Stimulated activated CD4-positive, alpha-beta T cell treated with anti-CD3 and anti-CD28 coated beads, Interleukin-4, amount 100 ng/mL, for 24 hours (primary cell): ENCODE measurements around the gene RHBDL2.
"Not testable (repeated sequence)": the region's sequence is repeated elsewhere in the genome, so short reads cannot be mapped to it uniquely, and the experiment has no call there.

Experiments
- DNase-seq: peaks from one replicate; pipeline ENCODE4 v3.0.0-alpha.2; 2020

RHBDL2 gene

DNA sequence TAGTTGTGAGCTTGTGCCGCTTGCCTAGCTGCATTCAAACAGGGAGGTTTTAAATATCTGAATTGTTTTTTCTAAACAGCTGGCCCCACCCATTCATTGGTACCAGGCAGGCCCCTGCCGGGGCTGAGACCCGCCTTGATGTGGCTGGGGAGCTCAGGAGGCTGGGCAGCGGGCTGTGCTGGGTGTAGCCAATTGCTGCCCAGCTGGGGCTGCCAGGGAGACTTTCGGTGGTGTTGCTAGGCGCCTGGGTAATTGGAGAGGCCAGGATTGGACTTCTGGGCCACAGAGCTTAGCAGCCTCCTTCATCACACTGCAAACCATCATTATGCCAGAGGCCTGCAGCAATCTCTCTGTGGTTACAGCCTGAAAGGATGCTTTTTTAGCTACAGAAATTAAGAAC, 12.2 kb downstream of the RHBDL2 start:
- DNase-seq, result no peak

DNA sequence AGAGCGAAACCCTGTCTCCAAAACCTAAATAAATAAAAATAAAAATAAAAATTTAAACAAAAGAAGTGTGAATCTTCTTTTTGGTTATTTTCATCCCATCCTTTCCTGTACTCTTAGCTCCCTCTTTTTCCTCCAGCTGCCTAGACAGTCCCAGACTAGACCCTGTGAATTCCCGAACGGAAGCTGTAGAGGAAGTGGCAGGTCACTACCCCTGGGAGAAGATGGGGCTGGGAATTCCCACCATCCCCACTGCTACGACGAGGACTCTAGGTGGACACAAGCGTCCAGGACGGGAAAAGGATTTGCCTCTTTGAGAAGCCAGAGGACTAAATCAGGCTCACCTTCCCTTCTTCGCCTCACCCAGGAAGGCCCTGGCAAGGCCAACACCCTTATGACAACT, 12.6 kb downstream of the RHBDL2 start:
- DNase-seq, result no peak

DNA sequence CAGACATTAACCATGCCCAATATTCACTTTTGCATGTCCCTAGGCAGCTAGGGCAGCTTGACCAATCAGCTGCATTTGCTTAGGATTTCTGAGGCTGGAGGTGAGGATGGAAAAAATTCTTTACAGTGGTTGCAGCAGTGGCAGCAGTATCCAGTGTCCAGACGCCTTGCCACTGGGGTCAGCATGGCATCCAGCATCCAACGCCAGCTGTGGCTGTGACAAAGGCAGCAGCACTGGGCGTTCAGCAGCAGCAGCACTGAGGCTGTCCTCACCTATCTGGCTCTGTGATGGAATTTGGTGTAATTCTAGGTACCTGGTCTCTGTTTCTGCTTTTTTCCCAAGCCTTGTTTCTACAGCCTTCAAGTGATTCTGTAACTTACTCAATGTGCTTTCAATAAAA, 15.5 kb downstream of the RHBDL2 start:
- DNase-seq, result no peak

DNA sequence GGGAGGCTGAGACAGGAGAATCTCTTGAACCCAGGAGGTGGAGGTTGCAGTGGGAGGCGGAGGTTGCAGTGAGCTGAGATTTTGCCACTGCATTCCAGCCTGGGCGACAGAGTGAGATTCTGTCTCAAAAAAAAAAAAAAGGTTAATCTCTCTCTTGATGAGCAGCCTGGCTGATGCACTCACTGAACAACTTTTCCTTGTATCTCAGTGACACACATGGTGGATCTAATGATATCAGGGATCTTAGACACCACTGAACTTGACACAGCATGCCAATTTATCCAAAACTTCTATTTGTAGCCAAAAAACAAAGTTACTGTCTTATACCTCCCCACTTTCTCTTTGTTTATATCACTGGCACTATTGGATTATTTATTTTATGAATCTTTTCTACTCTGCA, 16.2 kb downstream of the RHBDL2 start:
- no peak for DNase-seq

DNA sequence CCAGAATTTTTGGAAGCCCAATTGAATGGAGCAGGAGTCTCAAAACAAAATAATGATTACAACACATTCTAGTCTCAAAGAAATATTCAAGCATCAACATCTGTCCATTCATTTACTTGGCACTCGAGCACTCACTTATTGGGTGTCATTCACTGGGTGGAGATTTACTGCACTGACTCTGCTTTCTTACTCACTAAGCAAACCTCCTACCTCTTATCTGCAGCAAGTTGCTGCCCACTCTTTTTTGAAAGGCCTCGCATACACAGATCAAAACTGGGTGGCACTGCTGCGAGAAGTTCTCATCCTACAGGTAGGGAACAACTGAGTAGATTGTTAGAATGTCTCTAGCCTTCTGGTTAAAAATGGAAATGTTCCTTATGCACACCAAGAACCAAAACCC, 18.0 kb downstream of the RHBDL2 start:
- DNase-seq, result peak; percentile 10

DNA sequence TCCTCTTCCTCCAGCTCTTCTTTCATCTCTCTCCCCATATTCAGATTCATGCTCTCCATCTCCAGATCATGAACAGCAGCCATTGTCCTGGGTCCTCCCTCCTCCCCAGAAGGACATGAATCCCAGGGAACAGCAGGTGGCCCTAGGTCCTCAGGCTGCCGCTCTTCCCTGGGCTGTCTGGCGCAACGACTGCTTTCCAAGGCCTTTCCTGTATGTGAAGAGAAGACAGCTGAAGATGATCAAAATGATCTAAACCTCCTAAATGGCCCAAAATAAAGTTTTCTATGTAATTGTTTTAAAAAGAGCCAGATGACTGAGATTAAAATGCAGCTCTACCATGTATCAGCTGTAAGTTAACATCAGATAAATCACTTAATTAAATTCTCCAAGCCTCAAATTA, 22.5 kb downstream of the RHBDL2 start:
- DNase-seq, result no peak

DNA sequence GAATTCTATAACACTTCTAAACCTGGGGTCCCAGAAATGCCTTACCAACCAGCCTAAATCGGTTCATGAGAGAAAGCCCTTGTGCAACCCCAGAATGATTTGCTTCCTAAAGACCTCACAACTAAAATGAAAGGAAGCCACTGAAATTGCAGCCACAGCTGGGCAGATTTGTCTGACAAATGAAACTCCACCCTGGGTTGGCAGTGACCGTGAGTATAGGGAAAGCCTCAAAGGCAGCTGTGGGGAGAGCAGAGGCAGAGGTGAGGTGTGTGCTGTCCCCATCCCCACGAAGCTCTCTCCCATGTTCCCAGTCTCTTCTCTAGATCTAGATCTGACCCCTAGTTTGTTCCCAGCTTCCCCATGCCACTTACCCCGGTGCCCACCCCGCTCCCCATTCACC, 23.1 kb downstream of the RHBDL2 start:
- DNase-seq, result no peak

DNA sequence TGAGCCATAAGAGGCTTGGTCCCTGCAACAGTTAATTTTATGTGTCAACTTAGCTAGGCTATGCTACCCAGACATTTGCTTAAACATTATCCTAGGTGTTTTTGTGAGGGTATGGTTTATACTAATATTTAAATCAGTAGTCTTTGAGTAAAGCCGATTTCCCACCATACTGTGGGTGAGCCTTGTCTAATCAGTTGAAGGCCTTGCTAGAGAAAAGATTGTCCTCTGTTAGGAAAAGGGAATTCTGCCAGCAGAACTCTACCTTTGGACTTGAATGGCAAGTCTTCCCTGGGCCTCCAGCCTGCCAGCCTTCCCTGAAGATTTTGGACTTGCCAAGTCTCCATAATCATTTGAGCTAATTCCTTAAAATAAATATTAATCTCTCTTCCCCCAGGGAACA, 23.9 kb downstream of the RHBDL2 start:
- DNase-seq, result no peak

DNA sequence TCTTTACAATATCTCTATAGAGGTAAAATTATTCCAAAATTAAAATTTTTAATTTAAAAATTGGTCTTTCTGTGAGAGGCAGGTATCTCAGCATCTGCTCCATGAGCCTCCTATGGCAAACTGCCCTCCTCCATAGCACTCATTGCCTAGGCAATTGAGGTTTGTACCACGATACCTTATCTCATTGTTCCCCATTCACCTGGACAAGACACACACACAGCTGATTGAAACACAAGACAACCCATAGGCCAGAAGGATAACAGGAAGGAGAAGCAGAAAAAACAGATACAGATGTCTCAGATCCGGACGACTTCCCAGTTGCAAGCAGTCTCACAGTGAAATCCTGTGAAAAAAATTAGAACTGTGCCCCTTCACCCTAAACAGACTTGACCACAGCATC, 24.3 kb downstream of the RHBDL2 start:
- no peak for DNase-seq

DNA sequence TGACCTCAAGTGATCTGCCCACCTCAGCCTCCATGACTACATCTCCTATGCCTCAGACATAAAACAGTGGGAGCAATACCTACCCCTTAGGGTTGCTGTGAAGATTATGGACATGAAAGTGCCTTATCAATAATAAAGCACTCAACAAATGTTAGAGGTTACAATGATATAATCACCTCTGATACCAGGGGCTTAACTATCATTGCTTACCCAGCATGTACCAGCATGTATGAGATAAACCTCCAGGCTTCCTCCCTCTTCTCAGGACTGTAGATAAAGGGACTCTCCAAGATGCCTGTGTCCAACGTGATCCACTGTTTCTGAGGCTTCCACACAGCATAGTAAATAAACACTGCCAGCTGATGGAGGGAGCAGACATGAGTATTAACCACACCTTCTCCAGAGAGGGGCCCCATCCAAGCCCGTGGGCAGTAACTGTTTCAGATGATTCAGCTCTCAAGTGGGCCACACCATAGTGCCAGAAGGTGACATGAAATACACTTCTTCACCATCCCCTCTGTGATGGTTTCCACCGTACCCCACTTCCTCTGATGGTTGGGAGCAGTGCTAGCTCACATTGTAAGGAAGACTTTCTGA, 26.2 kb downstream of the RHBDL2 start:
- peak; percentile 24 for DNase-seq

DNA sequence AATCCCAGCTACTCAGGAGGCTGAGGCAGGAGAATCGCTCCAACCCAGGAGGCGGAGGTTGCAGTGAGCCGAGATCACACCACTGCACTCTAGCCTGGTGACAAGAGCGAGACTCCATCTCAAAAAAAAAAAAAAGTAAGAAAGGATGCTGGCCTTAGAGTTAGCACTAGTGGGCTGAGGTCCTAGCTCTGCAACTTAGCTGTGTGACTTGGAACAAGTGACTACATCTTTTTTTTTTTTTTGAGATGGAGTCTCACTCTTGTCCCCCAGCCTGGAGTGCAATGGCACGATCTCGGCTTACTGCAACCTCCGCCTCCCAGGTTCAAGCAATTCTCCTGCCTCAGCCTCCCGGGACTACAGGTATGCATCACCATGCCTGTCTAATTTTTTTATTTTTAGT, 26.7 kb downstream of the RHBDL2 start:
- not testable (repeated sequence) for DNase-seq

DNA sequence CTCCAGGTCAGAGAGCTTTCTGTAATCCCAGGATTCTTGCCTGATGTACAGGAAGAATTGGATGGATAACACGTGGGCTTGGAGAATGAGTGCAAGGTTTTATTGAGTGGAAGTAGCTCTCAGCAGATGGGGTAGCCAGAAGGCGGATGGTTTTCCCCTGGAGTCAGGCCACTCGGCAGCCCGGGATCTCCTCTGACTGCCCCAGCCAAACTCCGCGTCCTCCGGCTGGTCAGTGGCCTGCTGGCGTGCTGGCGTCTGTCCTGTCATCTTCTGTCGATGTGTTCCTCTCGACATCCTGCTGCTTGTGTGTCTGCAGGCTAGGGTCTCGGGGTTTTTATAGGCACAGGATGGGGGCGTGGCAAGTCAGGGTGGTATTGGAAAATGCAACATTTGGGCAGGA, 32.8 kb downstream of the RHBDL2 start:
- no peak for DNase-seq

DNA sequence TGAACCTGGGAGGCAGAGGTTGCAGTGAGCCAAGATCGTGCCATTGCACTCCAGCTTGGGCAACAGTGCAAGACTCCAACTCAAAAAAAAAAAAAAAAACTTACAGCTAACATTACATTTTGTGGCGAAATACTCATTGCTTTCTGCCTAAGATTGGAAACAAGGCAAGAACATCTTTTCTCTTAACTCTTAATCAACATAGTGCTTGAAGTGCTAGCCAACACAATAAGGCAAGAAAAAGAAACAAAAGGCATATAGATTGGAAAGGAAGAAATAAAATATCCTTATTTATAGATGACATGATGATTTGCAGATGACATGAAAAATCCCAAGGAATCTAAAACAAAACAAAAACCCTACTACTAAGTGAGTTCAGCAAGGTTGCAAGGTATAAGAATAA, 35.6 kb downstream of the RHBDL2 start:
- DNase-seq, result no peak

DNA sequence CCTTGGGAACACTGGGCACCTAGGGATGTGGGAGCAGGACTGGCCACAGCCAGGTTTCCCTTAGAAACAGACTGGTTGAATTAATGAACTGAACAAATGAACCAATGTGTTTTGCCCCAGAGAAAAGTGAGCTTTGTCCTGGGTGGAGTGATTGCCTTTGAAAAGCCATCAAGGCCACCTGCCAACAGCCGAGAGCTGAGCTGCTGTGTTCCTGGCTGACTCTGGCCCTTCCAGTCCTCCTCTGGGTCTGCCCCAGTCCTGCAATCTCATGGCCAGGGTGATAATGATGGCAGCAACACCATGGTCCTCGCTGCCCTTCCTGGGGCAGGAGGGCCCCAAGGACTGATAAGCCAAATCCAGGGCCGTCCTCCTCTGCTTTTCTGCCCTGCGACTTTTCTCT, 42.1 kb downstream of the RHBDL2 start:
- no peak for DNase-seq

DNA sequence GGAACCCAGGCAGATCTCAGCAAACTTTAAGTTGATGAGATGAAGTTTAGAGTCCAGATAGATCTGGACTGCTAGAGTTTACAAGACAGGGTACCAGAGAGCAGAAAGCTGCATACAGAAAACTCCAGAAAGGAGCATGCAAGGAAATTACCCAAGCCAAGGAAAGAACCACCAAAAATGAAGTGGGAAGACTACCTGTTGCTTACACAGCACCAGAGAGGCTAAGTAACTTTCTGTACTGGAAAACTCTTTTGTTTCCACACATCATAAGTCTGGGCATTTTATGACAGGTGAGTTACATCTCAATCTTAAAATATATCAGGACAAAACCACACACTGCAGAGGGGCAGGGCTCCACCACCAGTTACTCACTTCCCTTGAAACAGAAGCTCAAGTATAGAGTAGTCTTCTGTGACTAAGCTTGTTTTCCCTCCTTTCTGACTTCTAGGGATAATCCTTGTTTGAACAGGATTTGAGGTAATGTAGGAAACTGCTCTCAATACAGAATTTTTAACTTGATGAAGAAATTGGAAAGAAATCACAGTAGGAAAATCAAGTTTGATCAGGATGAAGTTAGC, 42.9 kb downstream of the RHBDL2 start:
- DNase-seq, result no peak

DNA sequence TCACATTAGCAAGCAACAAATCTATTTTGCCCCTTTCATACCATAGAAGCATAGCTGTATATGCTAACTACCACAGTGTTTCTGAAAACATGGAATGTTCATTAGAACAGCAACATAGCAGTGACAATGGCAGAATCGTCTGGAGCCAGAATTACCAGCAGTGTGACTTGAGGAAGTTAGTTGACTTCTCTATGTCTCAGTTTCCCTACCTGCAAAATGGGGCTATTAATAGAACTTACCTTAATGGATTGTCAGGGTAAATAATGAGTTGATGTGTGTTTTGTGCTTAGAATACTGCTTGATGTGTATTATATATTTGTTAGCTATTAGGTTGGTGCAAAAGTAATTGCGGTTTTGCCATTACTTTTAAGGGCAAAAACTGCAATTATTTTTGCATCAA, 45.5 kb downstream of the RHBDL2 start:
- DNase-seq, result no peak

DNA sequence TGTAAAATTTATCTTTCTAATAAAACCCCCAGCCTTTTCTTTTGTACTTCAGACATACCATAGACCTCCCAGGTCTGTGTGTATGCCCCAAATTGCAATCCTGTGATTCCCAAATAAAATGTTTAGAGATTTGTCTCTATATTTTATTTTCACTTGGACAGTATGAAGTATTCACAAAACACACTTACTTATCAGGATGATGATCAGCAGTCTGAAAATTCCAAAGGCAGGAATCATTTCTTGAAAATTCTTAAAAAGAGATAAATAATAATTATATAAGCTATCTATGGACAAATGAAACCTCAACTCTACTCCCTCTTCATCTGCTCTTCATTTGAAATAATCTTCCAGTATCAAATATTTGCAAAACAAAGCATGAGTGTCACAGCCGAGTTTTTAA, 48.7 kb downstream of the RHBDL2 start:
- DNase-seq, result no peak

DNA sequence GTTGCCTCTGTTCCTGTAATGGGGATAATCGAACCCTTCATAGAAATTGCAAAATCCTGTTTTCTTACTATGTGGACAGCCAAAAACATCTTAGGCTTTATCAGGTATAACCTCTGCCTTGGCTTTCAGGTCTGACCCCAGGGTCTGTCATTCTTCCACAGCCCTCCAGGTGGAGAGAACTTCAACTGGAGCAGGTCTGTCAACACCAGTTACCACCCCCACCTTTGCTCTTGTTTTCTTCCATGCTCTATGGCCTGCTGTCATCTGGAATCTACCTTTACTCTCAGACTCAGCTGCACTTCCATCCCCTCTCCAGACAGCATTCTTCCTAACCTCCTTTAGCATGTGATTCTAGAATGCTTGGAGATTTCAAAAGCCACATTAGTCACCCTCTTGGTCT, 49.9 kb downstream of the RHBDL2 start:
- DNase-seq, result no peak

DNA sequence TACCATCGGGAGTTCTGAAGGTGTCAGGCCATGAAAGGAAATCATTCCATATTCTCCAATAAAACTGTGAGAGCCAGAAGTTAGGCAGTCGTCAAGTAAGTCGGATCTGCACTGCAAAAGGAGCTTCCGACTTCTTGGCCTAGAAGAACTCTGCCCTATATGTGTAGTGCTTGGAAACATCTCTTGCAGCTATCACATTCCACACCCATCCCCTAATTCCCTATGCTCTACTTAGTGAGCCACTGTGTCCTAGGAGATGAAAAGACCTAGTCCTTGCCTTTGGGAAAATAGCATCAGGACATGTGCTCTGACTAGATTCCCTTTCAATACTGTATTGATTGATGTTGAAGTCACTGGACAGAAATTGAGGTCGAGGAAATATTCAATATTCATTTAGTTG, 52.0 kb downstream of the RHBDL2 start:
- no peak for DNase-seq

DNA sequence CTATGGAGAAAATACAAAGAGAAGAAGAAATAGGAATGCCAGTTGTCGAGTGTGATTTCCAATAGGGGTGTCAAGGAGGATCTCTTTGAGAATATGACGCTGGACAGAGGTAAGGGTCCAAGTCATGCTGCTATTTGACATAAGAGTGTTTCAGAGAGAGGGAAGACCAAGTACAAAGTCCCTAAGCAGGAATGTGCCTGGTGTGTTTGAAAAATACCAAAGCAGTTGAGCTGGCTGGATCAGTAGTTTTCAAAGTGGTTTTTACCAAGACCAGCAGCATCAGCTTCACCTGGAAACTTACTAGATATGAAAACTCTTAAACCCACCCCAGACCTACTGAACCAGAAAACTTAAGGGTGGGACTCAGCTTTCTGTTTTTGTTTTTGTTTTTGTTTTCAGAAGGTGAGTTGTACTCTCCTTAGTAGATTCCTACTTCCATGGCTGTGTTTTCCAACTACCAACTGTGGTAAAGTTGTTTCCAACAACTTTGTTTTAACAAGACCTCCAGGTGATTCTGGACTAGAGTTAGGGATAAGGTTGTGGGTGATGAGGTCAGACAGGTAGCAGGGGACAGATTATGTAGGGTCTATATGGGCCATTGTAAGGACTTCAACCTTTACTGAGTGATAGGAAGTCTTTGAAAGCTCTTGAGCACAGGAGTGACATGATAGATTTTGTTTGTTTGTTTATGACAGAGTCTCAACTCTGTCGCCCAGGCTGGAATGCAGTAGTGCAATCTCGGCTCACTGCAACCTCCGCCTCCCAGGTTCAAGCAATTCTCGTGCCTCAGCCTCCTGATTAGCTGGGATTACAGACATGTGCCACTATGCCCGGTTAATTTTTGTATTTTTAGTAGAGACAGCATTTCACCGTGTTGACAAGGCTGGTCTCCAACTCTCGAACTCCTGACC, 53.0 kb downstream of the RHBDL2 start:
- DNase-seq, result no peak

DNA sequence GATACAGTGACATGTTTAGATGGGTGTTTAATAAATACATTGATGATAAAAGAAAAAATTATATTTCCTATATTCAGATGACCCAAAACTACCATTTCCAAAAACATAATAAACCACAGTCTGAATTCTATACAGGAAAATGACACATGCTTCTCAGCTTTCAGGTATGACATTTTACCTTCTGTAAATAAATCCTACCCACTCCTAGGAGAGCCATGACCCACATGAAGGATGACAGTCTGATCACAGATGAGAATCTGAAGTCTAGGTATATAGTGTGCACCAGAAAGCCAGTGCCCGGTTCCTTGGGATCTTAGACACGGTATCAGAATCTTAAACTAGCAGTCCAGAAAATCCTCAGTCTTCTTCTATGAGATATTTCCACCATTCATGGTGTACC, 56.5 kb downstream of the RHBDL2 start:
- no peak for DNase-seq

DNA sequence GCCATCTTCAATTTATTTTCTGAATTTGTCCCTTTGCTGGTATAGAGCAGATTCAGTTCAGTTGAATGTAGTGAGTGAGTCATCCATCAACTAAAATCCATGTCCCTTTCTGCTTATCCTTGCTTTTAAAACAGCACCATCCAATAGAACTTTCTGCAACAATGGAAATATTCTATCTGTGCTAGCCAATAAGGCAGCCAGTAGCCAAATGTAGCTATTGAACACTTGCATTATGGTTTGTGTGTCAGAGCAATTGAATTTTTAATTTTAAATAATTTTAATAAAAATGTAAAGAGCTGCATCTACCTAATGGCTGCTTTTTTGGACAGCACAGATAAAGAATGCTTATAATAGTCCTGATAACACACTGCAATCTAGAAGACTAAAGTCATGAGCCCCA, 60.1 kb downstream of the RHBDL2 start, which contains the start of gene GJA9:
Gene GJA9 (minus strand): TSS at position 101 of the 400 bp plus-strand sequence. CDS start 5,489 bp downstream, outside the sequence.
- no peak for DNase-seq

DNA sequence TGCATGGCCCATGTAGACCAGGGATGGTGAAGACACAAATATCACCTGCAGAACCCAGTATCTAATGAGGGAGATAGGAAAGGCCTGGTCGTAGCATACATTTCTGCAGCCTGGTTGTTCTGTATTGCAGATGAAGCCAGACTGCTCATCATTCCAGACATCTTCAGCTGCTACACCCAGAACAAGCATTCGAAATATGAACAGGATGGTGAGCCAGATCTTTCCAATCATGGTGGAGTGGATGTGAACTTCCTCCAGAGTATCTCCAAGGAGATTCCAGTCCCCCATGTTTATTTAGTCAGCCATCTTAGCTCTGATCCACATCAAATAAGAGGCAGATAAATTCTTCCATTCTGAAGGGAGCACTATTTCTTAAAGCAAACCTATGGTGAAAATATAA, 65.8 kb downstream of the RHBDL2 start:
- no peak for DNase-seq
